Stimulated activated CD4-positive, alpha-beta T cell treated with anti-CD3 and anti-CD28 coated beads, TNF-alpha, amount 100 ng/mL, for 24 hours (primary cell): ENCODE results near the gene SLC6A18.
"Not testable (repeated sequence)": the region's sequence is repeated elsewhere in the genome, so short reads cannot be mapped to it uniquely, and the experiment has no call there.

Source experiments
- DNase-seq, 3 experiments: peaks; one replicate each; pipeline ENCODE4 v3.0.0-alpha.2; 2020; ENCODE audit warnings: low read depth in 3 of 3

SLC6A18 gene

DNA sequence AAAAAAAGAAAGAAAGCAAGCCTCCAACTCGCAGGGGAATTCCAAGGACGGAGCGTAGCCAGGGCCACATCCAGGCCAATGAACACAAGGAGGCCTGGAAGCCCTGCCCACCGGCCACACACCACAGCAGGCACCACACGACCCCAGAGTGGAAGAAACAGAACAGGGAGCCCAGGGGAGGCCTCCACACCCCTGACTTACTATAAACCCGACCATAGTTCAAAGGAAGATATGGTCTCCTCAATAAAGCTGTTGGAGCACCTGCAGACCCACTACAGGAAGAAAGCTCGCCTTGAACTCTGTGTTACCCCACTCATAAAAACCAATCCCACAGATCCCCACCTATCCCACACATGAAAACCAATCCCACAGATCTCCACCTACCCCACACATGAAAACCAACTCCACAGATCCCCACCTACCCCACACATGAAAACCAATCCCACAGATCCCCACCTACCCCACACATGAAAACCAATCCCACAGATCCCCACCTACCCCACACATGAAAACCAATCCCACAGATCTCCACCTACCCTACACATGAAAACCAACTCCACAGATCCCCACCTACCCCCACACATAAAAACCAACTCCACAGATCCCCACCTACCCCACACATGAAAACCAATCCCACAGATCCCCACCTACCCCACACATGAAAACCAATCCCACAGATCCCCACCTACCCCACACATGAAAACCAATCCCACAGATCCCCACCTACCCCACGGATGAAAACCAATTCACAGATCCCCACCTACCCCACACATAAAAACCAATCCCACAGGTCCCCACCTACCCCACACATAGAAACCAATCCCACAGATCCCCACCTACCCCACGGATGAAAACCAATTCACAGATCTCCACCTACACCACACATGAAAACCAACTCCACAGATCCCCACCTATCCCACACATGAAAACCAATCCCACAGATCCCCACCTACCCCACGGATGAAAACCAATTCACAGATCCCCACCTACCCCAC is 50.5 kb downstream of the SLC6A18 start:
- DNase-seq, result not testable (repeated sequence)

DNA sequence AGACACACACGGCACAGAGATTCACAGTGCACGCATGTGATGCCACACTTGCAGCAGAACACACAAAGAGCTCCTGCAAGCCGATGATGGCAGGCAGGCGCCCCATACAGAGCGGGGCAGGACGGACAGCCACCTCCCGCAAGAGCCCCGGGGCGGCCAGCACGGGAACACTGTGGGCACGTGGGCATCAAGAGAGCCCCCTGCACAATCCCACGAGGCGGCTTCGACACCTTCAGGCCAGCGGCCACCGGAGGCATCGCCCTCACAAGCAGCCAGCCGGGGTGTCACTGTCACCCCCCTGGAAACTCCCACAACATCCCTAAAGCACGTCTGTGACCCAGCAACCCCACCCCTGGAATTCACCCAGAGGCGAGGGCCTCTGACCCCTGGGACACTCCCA is 51.7 kb downstream of the SLC6A18 start:
- no peak for DNase-seq

DNA sequence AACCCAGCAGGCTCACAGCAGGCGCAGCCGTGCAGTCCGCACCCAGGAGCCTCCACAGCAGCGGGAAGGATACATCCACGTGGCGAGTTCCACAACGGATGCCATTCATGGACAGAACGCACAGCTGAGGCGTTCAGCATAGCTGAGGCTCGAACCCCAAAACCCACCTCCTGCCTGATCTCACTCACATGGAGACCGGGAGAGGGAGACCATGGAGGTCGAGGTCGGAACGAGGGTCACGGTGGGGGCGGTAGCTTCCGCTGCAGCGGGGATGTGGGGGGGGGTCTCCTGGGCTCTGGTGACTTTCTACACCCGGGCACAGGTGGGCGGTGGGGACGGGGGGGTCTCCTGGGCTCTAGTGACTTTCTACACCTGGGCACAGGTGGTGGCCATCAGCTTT is 52.1 kb downstream of the SLC6A18 start:
- no peak for DNase-seq

DNA sequence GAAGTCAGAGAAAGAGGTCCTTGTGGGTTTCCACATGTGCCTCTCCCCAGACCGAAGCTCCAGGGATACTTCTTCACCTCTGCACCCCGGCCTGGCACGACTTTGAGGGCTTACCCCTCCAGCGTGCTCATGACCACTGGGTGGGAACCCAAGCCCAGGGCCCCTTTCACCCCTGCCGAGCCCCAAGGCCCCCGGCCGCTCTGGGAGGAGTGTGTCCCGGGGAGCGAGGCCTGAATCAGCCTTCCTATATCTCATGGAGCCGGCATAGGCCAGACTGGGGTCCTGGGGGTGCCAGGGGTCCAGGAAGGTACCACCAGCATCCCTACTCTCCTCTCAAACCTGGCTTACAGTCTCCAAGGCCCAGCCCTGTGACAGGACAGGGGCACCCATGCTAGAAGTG is 52.6 kb downstream of the SLC6A18 start:
- no peak for DNase-seq

DNA sequence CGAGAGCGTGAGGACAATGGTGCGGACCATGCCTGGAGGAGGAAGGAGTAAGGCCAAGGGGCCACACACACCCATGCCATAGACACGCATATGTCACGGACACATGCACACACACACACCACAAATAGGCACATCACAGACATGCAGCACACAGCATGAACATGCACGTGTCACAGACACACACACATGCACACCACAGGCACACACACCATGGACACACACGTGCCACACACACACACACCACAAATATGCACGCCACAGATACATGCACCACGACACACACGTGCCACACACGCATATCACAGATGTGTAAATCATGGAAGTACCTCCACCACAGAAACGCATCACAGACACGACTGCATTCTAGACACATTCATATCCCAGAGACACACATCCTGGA is 53.0 kb downstream of the SLC6A18 start:
- no peak for DNase-seq

DNA sequence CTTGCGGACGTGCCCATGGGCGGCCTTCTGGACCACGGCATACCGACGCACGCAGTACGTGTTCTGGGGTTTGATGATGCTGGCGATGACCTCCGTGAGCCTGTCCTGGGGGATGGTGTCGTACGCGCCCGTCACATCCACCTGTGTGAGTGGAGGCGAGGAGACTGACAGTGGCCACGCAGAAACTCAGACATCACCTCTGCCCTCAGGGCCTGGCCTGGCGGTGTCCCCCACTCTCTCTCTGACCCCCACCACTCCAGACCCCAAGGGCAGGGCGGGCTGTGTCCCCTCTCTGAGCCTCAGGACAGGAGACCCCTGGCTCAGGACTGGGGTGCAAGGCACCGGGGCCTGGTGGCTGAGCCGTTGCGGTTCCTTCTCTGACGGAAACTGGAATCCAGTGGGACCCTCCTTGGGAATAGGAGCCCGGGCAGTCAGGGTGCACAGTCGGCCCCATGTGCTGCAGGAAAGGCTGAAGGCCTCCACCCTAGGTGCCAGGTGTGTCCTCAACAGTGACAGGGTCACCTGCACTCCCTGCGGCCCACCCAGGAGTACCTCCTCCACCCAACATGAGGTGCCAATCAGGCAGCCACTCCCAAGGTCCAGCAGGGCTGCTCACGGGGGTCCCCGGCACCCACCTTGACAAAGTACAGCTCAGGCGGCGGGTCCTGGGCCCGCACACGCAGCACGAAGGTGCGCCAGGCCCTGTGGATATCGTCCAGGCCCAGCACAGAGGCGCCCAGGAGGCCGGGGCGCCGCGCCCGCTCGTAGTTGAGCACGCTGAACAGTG is 53.7 kb downstream of the SLC6A18 start:
- no peak for DNase-seq

DNA sequence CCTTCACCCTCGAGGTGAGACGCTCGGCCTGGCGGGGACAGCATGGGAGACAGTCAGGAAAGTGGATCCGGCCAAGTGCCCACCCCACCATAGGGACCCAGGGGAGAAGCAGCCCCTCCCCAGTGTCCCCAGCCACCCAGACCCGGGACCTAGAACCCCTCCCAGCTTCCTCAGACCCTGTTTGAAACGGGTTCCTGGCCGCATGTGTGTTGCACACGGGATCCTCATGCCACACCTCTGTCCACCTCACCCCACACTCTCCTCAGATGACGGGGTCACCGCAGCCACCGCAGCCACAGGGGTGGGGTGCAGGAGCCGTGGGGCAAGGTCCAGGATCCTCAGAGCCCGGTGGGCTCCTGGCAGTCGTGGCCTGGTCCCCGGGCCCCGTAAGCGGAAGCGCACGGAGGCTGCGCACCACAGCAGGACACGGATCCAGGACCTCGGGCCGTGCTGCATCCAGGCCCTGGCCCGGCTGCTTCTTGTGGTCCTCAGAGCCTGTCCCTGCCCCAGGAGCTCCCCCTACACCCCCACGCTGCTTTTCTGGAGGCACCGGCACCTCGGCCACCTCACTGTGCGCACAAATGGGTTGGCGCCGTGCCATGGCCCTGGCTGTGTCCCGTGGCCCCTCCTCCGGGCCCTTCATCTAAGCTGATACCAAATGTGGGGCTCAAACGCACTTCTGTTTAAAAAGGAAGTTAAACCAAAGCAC is 54.4 kb downstream of the SLC6A18 start:
- no peak for DNase-seq

DNA sequence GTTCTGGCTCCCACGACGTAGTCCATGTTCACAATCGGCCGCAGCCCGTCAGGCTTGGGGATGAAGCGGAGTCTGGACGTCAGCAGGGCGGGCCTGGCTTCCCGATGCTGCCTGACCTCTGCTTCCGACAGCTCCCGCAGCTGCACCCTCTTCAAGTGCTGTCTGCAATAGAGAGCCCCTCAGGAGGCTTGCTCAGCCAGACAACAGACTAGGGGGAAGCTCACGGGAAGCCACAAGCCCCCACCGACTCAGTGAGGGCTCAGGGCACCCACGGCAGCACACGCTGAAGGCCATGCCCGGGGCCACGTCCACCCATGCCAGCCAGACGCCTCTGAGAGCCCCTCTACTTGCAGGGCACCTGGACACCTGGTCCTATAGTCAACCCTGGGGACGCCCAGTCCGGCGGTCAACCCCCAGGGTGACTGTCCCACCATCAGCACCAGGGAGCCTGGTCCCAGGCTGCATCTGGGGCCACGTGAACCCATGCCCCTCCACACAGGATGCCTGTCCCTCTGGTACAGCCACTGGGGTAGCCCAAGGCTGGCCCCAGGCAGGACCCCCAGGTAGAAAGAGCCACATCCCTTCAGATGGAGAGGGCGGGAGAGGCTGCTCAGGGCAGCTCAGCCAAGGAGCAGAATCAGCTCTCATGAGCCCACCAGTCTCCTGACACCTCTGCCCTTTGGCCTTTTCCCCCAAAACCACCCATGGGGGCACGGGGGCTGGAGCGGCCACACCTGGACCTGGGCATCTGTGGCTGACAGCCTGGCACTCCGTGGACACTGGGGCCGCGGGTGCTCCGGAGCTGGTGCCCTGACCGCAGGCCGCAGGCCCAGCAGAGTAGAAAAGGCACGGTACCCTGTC is 55.2 kb downstream of the SLC6A18 start:
- DNase-seq, result no peak

DNA sequence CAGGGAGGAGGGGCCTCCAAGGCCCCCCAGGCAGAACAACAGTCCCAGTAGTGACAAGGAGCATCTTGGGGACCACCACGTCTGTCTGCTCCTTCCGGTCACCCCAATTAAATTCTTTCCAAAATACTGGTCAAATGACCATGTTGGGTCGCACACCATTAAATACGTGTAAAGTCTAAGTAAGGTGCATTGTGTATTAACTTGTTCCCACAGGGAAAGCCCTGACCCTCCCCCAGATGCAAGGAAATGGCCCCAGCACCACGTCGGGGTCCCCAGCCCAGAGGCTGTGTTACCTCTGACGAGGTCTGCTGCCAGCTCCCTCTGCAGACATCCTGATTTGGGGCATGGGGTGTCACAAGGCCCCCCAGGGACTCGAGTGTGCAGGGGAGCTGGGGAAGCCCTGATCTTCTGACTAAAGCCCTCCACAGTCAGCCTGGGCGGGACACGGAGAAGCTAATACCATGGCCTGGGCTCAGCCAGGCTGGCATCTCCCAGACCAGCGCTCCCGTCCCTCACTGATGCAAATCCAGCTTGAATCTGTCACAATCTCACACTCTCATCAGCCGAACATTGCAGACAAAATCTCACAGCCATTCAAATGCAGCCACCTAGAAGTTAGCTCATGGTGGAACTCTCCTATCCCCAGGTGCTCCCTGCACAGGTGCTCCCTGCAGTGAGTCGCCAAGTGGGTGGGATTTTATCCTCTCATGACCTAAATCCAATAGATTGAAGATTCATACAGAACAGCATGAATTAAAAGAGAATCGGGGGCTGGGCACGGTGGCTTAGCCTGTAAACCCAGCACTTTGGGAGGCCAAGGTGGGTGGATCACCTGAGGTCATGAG is 56.1 kb downstream of the SLC6A18 start:
- no peak for DNase-seq

DNA sequence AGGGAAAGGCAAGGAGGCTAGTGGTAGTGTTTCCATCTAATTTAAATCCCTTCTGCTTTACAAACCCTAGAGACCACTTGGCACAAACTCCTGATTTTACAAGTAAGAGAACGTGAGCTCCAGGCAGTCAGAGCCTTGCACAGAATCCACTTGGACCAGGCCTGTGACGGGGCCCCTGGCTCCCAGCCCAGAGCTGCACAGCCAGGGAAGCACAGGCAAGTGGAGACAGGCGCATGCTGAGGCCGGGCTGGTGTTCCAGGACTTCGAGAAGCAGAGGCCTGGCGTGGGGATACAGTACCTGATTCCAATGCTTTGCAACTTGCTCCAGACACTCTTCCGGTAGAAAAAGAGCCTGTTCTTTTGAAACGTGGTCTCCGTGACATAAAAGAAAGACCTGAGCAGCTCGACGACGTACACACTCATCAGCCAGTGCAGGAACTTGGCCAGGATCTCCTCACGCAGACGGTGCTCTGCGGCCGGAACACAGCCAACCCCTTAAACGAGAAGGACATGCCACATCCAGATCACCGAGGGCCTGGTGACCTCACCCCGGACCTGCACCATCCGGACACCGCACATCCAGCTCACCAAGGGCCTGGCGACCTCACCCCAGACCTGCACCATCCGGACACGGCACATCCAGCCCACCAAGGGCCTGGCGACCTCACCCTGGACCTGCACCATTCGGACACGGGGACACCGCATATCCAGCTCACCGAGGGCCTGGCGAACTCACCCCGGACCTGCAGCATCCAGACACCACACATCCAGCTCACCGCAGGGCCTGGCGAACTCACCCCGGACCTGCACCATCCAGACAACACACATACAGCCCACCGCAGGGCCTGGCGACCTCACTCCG is 57.2 kb downstream of the SLC6A18 start:
- no peak for DNase-seq

DNA sequence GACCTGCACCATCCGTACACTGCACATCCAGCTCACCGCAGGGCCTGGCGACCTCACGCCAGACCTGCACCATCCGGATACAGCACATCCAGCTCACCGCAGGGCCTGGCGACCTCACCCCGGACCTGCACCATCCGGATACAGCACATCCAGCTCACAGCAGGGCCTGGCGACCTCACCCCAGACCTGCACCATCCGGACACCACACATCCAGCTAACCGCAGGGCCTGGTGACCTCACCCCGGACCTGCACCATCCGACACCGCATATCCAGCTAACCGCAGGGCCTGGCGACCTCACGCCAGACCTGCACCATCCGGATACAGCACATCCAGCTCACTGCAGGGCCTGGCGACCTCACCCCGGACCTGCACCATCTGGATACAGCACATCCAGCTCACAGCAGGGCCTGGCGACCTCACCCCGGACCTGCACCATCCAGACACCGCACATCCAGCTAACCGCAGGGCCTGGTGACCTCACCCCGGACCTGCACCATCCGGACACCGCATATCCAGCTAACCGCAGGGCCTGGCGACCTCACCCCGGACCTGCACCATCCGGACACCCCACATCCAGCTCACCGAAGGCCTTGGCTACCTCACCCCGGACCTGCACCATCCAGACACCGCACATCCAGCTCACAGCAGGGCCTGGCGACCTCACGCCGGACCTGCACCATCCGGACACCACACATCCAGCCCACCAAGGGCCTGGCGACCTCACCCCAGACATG is 58.0 kb downstream of the SLC6A18 start:
- DNase-seq, result not testable (repeated sequence)

DNA sequence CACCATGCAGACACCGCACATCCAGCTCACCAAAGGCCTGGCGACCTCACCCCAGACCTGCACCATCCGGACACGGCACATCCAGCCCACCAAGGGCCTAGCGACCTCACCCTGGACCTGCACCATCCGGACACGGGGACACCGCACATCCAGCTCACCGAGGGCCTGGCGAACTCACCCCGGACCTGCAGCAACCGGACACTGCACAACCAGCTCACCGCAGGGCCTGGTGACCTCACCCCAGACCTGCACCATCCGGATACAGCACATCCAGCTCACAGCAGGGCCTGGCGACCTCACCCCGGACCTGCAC is 58.5 kb downstream of the SLC6A18 start:
- not testable (repeated sequence) for DNase-seq

DNA sequence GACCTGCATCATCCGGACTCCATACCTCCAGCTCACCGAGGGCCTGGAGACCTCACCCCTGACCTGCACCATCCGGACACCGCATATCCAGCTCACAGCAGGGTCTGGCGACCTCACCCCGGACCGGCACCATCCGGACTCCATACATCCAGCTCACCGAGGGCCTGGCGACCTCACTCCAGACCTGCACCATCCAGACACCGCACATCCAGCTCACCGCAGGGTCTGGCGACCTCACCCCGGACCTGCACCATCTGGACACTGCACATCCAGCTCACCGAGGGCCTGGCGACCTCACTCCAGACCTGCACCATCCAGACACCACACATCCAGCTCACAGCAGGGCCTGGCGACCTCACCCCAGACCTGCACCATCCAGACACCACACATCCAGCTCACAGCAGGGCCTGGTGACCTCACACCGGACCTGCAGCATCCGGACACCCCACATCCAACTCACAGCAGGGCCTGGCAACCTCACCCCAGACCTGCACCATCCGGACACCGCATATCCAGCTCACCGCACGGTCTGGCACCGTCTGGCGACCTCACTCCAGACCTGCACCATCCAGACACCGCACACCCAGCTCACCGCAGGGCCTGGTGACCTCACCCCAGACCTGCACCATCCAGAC is 59.3 kb downstream of the SLC6A18 start:
- not testable (repeated sequence) for DNase-seq

DNA sequence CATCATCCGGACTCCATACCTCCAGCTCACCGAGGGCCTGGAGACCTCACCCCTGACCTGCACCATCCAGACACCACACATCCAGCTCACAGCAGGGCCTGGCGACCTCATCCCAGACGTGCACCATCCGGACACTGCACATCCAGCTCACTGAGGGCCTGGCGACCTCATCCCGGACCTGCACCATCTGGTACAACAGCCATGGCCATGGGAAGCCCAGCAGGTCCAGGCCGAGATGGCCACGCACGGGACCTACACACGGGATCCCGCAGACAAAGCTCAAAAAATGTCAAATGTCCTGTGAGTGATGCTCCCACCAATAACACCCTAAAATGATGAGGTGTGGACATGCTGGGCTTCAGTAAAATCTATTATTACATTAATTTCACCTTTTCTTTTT is 60.0 kb downstream of the SLC6A18 start:
- DNase-seq, result no peak

DNA sequence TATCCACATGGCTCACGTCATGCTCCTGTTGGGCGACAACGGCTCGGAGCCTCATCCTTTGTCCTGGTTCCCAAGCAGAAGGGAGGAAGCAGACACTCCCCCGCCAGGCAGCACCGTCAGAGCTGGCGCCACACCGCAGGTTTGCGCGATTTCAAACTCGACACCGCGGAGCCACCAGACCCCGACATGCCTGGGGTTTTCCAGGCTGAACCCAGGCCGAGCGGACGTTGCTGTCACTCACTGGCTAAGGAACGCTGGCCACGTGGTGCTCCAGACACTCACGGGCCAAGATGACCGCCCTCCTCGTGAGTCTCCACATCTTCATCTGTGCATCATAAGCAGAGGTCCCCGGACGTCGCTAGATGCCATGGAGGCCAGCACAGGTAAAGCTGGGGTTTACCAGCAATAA is 60.7 kb downstream of the SLC6A18 start:
- no peak for DNase-seq

DNA sequence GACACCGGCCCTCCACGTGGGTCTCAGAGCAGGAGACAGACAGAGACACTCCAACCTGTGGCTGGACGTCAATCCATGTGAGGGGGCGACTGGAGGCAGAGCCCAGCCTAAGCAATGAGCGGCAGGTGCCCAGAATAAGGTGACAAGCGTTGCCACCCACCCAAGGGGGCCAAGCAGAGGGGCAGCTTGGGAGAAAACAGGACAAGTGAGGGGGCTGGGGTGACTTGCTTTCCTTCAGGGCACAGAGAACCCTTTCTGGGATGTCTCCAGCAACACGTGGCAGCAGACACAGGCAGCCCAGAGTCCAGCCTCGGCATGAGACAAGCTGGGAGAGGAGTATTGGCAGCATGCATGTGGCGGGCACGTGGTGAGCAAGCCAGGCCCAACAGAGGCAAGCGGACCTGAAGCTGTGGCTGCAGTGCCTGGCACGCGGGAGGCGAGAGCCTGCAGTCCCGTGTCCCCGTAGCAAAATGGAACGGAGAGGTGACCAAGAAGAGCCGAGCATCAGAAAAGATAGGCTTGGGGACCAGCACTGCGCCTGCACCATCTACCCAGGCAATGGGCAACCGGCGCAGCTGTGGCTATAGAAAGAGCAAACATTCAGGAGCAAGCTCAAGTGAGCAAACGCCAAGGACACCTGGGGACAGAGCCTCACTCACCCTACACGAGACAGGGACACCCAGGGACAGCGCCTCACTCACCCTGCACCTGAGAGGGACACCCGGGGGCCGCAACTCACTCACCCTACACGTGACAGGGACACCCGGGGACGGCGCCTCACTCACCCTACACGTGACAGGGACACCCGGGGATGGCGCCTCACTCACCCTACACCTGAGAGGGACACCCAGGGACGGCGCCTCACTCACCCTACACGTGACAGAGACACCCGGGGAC is 63.5 kb downstream of the SLC6A18 start:
- no peak for DNase-seq

DNA sequence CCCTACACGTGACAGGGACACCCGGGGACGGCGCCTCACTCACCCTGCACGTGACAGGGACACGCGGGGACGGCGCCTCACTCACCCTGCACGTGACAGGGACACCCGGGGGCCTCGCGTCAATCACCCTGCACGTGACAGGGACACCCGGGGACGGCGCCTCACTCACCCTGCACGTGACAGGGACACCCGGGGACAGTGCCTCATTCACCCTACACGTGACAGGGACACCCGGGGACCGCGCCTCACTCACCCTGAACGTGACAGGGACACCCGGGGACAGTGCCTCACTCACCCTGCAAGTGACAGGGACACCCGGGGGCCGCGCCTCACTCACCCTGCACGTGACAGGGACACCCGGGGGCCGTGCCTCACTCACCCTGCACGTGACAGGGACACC is 64.4 kb downstream of the SLC6A18 start:
- not testable (repeated sequence) for DNase-seq
